H1 (cell line): Measurements from ENCODE around the gene SLX9. TPM values are rescaled to one million over a fixed set of nuclear protein-coding genes. Genes with fewer than 3 reads are reported as not detected.

ENCODE experiments used
- CBX5 ChIP-seq: fragments of 300-800, 300-1000 bp; sonication (generic); IDR thresholded peaks from 2 replicates; pipeline ENCODE4 v1.7.1; 2016; ENCODE audit warnings: antibody characterized with exemption, low read length, low read depth
- CTCF ChIP-seq, 3 experiments: IDR thresholded peaks; 1 replicate in 2 of 3; 2 replicates in 1 of 3; pipeline versions ENCODE4 v1.5.1 to v1.6.1; 2011; ENCODE audit warnings: low read length in 3 of 3, mild to moderate bottlenecking in 3 of 3, inconsistent platforms in 2 of 3, low read depth in 1 of 3, moderate library complexity in 1 of 3; ENCODE audit not compliant: insufficient read depth in 1 of 3; ENCODE audit errors: control extremely low read depth in 1 of 3
- EGR1 ChIP-seq: IDR thresholded peaks from 2 replicates; pipeline ENCODE4 v1.6.1; 2011; ENCODE audit warnings: low read depth, low read length, borderline replicate concordance
- EZH2 ChIP-seq: fragments of 200-600 bp; sonication (generic); IDR thresholded peaks from 2 replicates; pipeline ENCODE4 v1.7.1; 2012; ENCODE audit warnings: low read depth, mild to moderate bottlenecking, moderate library complexity, low read length, inconsistent platforms; ENCODE audit not compliant: severe bottlenecking
- MAFK ChIP-seq: IDR thresholded peaks from 2 replicates; pipeline ENCODE4 v1.6.1; 2012; ENCODE audit warnings: low read depth, mild to moderate bottlenecking, improper control_type of control experiment, low read length
- POU5F1 ChIP-seq: IDR thresholded peaks from 2 replicates; pipeline ENCODE4 v1.6.1; 2011; ENCODE audit warnings: low read depth, mild to moderate bottlenecking, low read length, moderate library complexity
- RNF2 ChIP-seq: fragments of 200-900, 300-1000 bp; sonication (generic); IDR thresholded peaks from 2 replicates; pipeline ENCODE4 v1.7.1; 2016; ENCODE audit warnings: borderline replicate concordance, low read depth, mild to moderate bottlenecking, antibody characterized with exemption, low read length; ENCODE audit not compliant: poor library complexity, severe bottlenecking; ENCODE audit errors: missing control alignments
- SP2 ChIP-seq: IDR thresholded peaks from 2 replicates; pipeline ENCODE4 v1.6.1; 2012; ENCODE audit warnings: mild to moderate bottlenecking, low read length, inconsistent platforms
- SP4 ChIP-seq: IDR thresholded peaks from 2 replicates; pipeline ENCODE4 v1.6.1; 2012; ENCODE audit warnings: low read length, inconsistent platforms
- TBP ChIP-seq: IDR thresholded peaks from 2 replicates; pipeline ENCODE4 v1.6.1; 2011; ENCODE audit warnings: low read depth, low read length, improper control_type of control experiment
- polyA plus RNA-seq, 7 experiments: library from polyadenylated mRNA; depleted of rRNA in 3 of 7; stranded (reverse) in 5 of 7; unstranded in 2 of 7; fragments of >200 nt in 5 of 7; fragments of 200-250 nt in 2 of 7; gene quantifications; 1 replicate in 5 of 7; 2 replicates in 1 of 7; 4 replicates in 1 of 7; pipeline versions ENCODE4 v1.2.1 to v1.2.3, GENCODE V29; 2011 to 2013; ENCODE audit warnings: missing spikeins in 2 of 7, mixed read lengths in 2 of 7
- total RNA-seq: library from RNA; stranded (reverse); fragmentation: NEBNext Ultra II Directional; extraction: Animal tissue kit (Norgen Biotek cat#: 25700); gene quantifications from 2 replicates; pipeline ENCODE4 v1.2.1, GENCODE V29; 2021
- TF ChIP-seq, protein P1 (sequence below): IDR thresholded peaks from 2 replicates; pipeline ENCODE4 v1.6.1; 2012; ENCODE audit warnings: inconsistent platforms

SLX9 gene
- total and polyA plus RNA-seq, 2 of the 8 experiments (the other 6 are each of a cell fraction or from before 2014, with no cell fraction given) = 17.7 to 57.3 TPM

DNA sequence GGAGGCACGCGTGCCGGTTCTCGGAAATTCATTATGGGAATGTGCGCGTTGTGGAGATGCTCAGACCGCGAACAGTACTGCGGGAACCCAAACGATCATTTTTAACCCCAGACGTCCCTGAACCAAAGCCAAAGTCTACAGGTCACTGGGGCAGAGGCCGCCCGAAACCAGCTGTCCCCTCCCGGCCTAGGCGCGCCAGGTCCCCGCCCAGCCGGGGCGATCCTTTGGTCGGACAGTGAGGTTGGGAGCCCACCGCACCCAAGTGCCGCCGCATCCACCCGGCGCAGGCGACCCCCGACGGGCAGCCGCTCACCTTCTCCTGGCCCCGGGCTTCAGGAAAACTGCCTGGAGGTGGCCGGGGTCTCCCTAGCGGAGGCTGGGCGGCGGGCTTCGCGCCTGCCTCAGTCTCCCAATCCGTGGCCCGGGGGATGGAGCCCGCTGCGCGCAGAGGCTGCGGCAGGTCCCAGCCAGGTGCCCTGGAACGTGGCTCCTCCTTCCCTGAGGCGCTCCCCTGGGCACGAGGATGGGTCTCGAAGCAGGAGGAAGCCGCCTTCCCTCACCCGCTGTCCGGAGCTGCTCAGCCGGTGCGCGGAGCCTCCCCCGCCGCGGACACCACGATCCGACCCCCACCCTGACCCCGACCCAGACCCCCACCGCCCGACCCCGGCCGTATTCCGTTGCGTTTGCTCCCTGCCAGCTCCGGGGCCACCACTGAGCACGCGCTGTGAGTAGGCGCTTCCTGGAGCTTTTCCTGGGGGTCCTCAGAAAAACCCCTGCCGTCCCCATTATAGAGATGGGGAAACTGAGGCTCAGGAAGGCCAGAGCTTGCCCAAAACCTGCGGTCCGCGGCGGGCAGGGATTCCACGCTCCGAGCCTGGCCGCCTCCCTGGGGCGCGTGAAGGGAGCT, 8.1 kb upstream of the SLX9 start (continued):
- no peak for TF ChIP-seq CTCF (IDR thresholded peaks at IDR 0.05; ENCODE audit: control extremely low read depth in 1 of 3, insufficient read depth in 1 of 3, low read depth in 1 of 3, low read length in 3 of 3)
- TF ChIP-seq EGR1 = no peak
- TF ChIP-seq EZH2 = peak; percentile 92
- no peak for TF ChIP-seq MAFK
- TF ChIP-seq, protein P1, sequence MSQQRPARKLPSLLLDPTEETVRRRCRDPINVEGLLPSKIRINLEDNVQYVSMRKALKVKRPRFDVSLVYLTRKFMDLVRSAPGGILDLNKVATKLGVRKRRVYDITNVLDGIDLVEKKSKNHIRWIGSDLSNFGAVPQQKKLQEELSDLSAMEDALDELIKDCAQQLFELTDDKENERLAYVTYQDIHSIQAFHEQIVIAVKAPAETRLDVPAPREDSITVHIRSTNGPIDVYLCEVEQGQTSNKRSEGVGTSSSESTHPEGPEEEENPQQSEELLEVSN = peak; percentile 64
- TF ChIP-seq RNF2 = peak; percentile 34
- TF ChIP-seq TBP = no peak
- no peak for TF ChIP-seq SP4
- no peak for TF ChIP-seq POU5F1
- no peak for TF ChIP-seq SP2
- TF ChIP-seq CBX5 = no peak
